Gastrocnemius medialis (tissue), 4 donors: ENCODE measurements around the gene ADAM19.

Source experiments
- POLR2A ChIP-seq, 2 donors: fragments of 450-650 bp; IDR thresholded peaks; one replicate each; pipeline ENCODE4 v1.6.1; 2017; ENCODE audit warnings: antibody characterized with exemption in 2 of 2, mild to moderate bottlenecking in 2 of 2, moderate library complexity in 2 of 2
- TF ChIP-seq, protein P1 (sequence below), 5 experiments: fragments of 450-650 bp in 3 of 5; fragments of 200-600 bp in 2 of 5; sonication (generic) in 2 of 5; IDR thresholded peaks in 4 of 5; conservative IDR thresholded peaks in 1 of 5; 1 replicate in 4 of 5; 2 replicates in 1 of 5; pipeline ENCODE4 v1.5.1; 2016 to 2019; ENCODE audit warnings: antibody characterized with exemption in 5 of 5, mild to moderate bottlenecking in 3 of 5, moderate library complexity in 3 of 5

DNA sequence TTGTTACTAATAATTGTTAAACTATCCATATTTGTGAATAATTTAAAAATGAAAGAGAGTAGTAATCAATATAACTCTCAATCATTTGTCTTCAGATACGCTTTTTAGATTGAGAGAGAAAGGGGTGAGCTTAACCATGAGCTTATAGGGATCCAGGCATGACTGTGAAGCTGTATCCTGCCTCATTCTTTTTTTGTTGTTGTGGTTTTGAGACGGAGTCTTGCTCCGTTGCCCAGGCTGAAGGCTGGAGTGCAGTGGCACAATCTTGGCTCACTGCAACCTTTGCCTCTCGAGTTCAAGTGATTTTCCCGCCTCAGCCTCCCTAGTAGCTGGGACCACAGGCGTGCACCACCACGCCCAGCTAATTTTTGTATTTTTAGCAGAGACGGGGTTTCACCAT lies 71.5 kb downstream of the ADAM19 start:
- TF ChIP-seq POLR2A (IDR thresholded peaks at IDR 0.05) = no peak
- TF ChIP-seq, protein P1, sequence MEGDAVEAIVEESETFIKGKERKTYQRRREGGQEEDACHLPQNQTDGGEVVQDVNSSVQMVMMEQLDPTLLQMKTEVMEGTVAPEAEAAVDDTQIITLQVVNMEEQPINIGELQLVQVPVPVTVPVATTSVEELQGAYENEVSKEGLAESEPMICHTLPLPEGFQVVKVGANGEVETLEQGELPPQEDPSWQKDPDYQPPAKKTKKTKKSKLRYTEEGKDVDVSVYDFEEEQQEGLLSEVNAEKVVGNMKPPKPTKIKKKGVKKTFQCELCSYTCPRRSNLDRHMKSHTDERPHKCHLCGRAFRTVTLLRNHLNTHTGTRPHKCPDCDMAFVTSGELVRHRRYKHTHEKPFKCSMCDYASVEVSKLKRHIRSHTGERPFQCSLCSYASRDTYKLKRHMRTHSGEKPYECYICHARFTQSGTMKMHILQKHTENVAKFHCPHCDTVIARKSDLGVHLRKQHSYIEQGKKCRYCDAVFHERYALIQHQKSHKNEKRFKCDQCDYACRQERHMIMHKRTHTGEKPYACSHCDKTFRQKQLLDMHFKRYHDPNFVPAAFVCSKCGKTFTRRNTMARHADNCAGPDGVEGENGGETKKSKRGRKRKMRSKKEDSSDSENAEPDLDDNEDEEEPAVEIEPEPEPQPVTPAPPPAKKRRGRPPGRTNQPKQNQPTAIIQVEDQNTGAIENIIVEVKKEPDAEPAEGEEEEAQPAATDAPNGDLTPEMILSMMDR (IDR thresholded peaks at IDR 0.05 in 4 of 5, conservative IDR thresholded peaks at IDR 0.05 in 1 of 5) = no peak
